CD14-positive monocyte (primary cell): Measurements from ENCODE around the gene SEMA4A. TPM values are rescaled to one million over a fixed set of nuclear protein-coding genes. Genes with fewer than 3 reads are reported as not detected.

Source experiments
- DNase-seq, 3 donors: peaks; one replicate each; pipeline ENCODE4 v3.0.0-alpha.2; 2011 to 2022
- H2AFZ ChIP-seq: 2 replicates; pipeline ENCODE4 v1.6.0; 2012; ENCODE audit warnings: mild to moderate bottlenecking, low read depth, low read length, inconsistent platforms; ENCODE audit not compliant: insufficient read depth, poor library complexity, severe bottlenecking
- H3K27ac ChIP-seq, 2 donors: 1 replicate in 1 of 2; 2 replicates in 1 of 2; pipeline ENCODE4 v1.5.1; 2012 to 2013; ENCODE audit warnings: low read length in 2 of 2, control low read depth in 1 of 2, inconsistent platforms in 1 of 2, low read depth in 1 of 2, mild to moderate bottlenecking in 1 of 2
- H3K27me3 ChIP-seq, 2 donors: one replicate each; pipeline versions ENCODE4 v1.6.0 to v1.6.1; 2011 to 2013; ENCODE audit warnings: low read length in 2 of 2; ENCODE audit not compliant: control insufficient read depth in 2 of 2, insufficient read depth in 2 of 2
- H3K36me3 ChIP-seq, 2 donors: replicated peaks in 1 of 2; 1 replicate in 1 of 2; 2 replicates in 1 of 2; pipeline versions ENCODE4 v1.5.1 to v1.6.1; 2012 to 2013; ENCODE audit warnings: low read length in 2 of 2, control low read depth in 1 of 2, inconsistent platforms in 1 of 2, mild to moderate bottlenecking in 1 of 2; ENCODE audit not compliant: insufficient read depth in 2 of 2, control insufficient read depth in 1 of 2
- H3K4me1 ChIP-seq, 2 donors: 1 replicate in 1 of 2; 2 replicates in 1 of 2; pipeline versions ENCODE4 v1.5.1 to v1.6.1; 2012 to 2013; ENCODE audit warnings: low read length in 2 of 2, control low read depth in 1 of 2, inconsistent platforms in 1 of 2, mild to moderate bottlenecking in 1 of 2, moderate library complexity in 1 of 2; ENCODE audit not compliant: insufficient read depth in 2 of 2, control insufficient read depth in 1 of 2
- H3K4me2 ChIP-seq: replicated peaks from 2 replicates; pipeline ENCODE3; 2012; ENCODE audit warnings: low read length, moderate library complexity, mild to moderate bottlenecking; ENCODE audit not compliant: poor library complexity, severe bottlenecking; ENCODE audit errors: extremely low read depth
- H3K4me3 ChIP-seq, 3 experiments: fragments of 200-600 bp in 1 of 3; sonication (generic) in 1 of 3; replicated peaks in 1 of 3; 1 replicate in 2 of 3; 2 replicates in 1 of 3; pipeline ENCODE4 v1.5.1; 2011 to 2013; ENCODE audit warnings: low read length in 3 of 3, mild to moderate bottlenecking in 3 of 3, control low read depth in 2 of 3, low read depth in 2 of 3, inconsistent platforms in 1 of 3, moderate library complexity in 1 of 3
- H3K79me2 ChIP-seq: 2 replicates; pipeline ENCODE4 v1.6.0; 2012; ENCODE audit warnings: mild to moderate bottlenecking, control low read depth, inconsistent platforms, low read length, moderate library complexity; ENCODE audit not compliant: insufficient read depth
- H3K9ac ChIP-seq: 2 replicates; pipeline ENCODE4 v1.6.0; 2017; ENCODE audit warnings: low read length, mild to moderate bottlenecking; ENCODE audit not compliant: insufficient read depth, poor library complexity, severe bottlenecking
- H3K9me3 ChIP-seq, 2 donors: replicated peaks in 1 of 2; 1 replicate in 1 of 2; 2 replicates in 1 of 2; pipeline versions ENCODE4 v1.5.1 to v1.6.1; 2012 to 2013; ENCODE audit warnings: low read length in 2 of 2, control low read depth in 1 of 2; ENCODE audit not compliant: control insufficient read depth in 1 of 2, insufficient read depth in 1 of 2
- H4K20me1 ChIP-seq: 2 replicates; pipeline ENCODE4 v1.6.0; 2012; ENCODE audit warnings: mild to moderate bottlenecking, low read length, control low read depth, moderate library complexity; ENCODE audit not compliant: insufficient read depth
- H3K27ac Mint-ChIP-seq, 7 donors: one replicate each; pipeline ENCODE4 v1.8.0; 2020; ENCODE audit warnings: mild to moderate bottlenecking in 7 of 7, mixed read lengths in 7 of 7, moderate library complexity in 6 of 7, inconsistent platforms in 2 of 7
- H3K27me3 Mint-ChIP-seq, 3 donors: one replicate each; pipeline ENCODE4 v1.8.0; 2021 to 2022; ENCODE audit warnings: low read depth in 3 of 3, mild to moderate bottlenecking in 3 of 3, mixed read lengths in 3 of 3, moderate library complexity in 3 of 3, inconsistent platforms in 1 of 3
- H3K36me3 Mint-ChIP-seq, 2 donors: one replicate each; pipeline ENCODE4 v1.8.0; 2020; ENCODE audit warnings: mixed read lengths in 2 of 2, inconsistent platforms in 1 of 2, mild to moderate bottlenecking in 1 of 2
- H3K4me1 Mint-ChIP-seq: one replicate; pipeline ENCODE4 v1.8.0; 2020; ENCODE audit warnings: mild to moderate bottlenecking, mixed read lengths
- H3K4me3 Mint-ChIP-seq, 2 donors: one replicate each; pipeline ENCODE4 v1.8.0; 2020; ENCODE audit warnings: mild to moderate bottlenecking in 2 of 2, mixed read lengths in 2 of 2, moderate library complexity in 1 of 2
- H3K9me3 Mint-ChIP-seq, 7 donors: one replicate each; pipeline ENCODE4 v1.8.0; 2020 to 2022; ENCODE audit warnings: mixed read lengths in 7 of 7, mild to moderate bottlenecking in 6 of 7, moderate library complexity in 6 of 7, inconsistent platforms in 2 of 7
- CTCF ChIP-seq: fragments of 200-600 bp; IDR thresholded peaks from one replicate; pipeline ENCODE4 v1.8.0; 2022; ENCODE audit warnings: antibody characterized with exemption, mild to moderate bottlenecking
- WGBS: methylation state at CpG from one replicate; pipeline ENCODE4 v1.1.5; 2013; ENCODE audit warnings: missing lambda C conversion rate; ENCODE audit not compliant: insufficient coverage; 5-methylcytosine and 5-hydroxymethylcytosine counted together
- intact Hi-C, 2 donors: fragments of 100-400 bp; cut with micrococcal nuclease; formaldehyde crosslinking; loops; one replicate each; pipeline versions ENCODE4 v1.15.0 to v1.15.1; 2023
- polyA plus RNA-seq, 3 donors: library from polyadenylated mRNA; depleted of rRNA in 1 of 3; unstranded in 2 of 3; stranded (reverse) in 1 of 3; fragments of 300-500 nt in 2 of 3; fragments of >200 nt in 1 of 3; fragmentation: Illumina TruSeq in 2 of 3; gene quantifications; 1 replicate in 2 of 3; 2 replicates in 1 of 3; pipeline ENCODE4 v1.2.3, GENCODE V29; 2012 to 2021

Gene SEMA4A
- polyA plus RNA-seq, 3 donors: 72.3 to 121 (median 116) TPM

GRCh38 chr1:156151093-156151688 is 2.2 kb upstream of the SEMA4A start:
- Mint-ChIP-seq H3K27ac (peak overlapping the region; percentile 91 to 99 (median 95)), H3K36me3 (peaks cover 8 to 10% of the 10 kb centered on the region in 2 donors), H3K9me3 (peaks cover 0 to 5% (median 0%) of the 10 kb centered on the region in 7 donors), H3K27me3 (no peaks in the 10 kb centered on the region), H3K4me1 (peaks cover 94% of the 10 kb centered on the region), H3K4me3 (no peak overlapping the region)
- peak overlapping the region; percentile 94 to 98 for H3K27ac ChIP-seq
- H3K4me1 ChIP-seq: peaks cover 98 to 100% of the 10 kb centered on the region in 2 donors
- intact Hi-C loops: no loop called here
- H2AFZ ChIP-seq: no peak overlapping the region
- peaks cover under 1% of the 10 kb centered on the region in 2 donors for H3K36me3 ChIP-seq
- H3K9ac ChIP-seq: peak overlapping the region; percentile 74
- H4K20me1 ChIP-seq: peaks cover 3% of the 10 kb centered on the region
- H3K4me3 ChIP-seq: peak overlapping the region in 1 of 3 experiments; percentile 7
- 21% methylated on average over 5 of the region's 6 CpGs for WGBS
- DNase-seq: peak; percentile 89 to 90 (median 90)
- no peaks in the 10 kb centered on the region for H3K27me3 ChIP-seq
- H3K79me2 ChIP-seq: peaks cover 36% of the 10 kb centered on the region
- no peak for TF ChIP-seq CTCF
- H3K9me3 ChIP-seq: no peaks in the 10 kb centered on the region
- H3K4me2 ChIP-seq: peak overlapping the region; percentile 16

GRCh38 chr1:156152628-156153027 is 757 bp upstream of the SEMA4A start:
- Histone ChIP-seq H3K27me3 (no peaks in the 10 kb centered on the region), H3K36me3 (peaks cover 8 to 14% of the 10 kb centered on the region in 2 donors), H2AFZ (no peak overlapping the region), H3K27ac (peak overlapping the region; percentile 94 to 98), H4K20me1 (peaks cover 6% of the 10 kb centered on the region), H3K9me3 (no peaks in the 10 kb centered on the region), H3K4me3 (peak overlapping the region in 1 of 3 experiments; percentile 2), H3K79me2 (peaks cover 49% of the 10 kb centered on the region), H3K9ac (no peak overlapping the region), H3K4me2 (no peak overlapping the region), H3K4me1 (peaks cover 88 to 94% of the 10 kb centered on the region in 2 donors)
- no peak for TF ChIP-seq CTCF
- H3K4me1 Mint-ChIP-seq: peaks cover 91% of the 10 kb centered on the region
- no peak for DNase-seq
- H3K4me3 Mint-ChIP-seq: no peak overlapping the region
- peaks cover 0 to 5% (median 0%) of the 10 kb centered on the region in 7 donors for H3K9me3 Mint-ChIP-seq
- H3K27me3 Mint-ChIP-seq: peaks cover 0 to 3% (median 0%) of the 10 kb centered on the region in 3 donors
- intact Hi-C loops: no loop called here
- 100% methylated on average over 3 of the region's 5 CpGs for WGBS
- peaks cover 22 to 24% of the 10 kb centered on the region in 2 donors for H3K36me3 Mint-ChIP-seq
- H3K27ac Mint-ChIP-seq: peak overlapping the region; percentile 91 to 99 (median 95)
